SU-DHL-6 (cell line): ENCODE data around the gene SLC7A9.

Source experiments
- H2AFZ ChIP-seq: fragments of 200-600 bp; sonication (generic); 2 replicates; pipeline ENCODE4 v1.6.1; 2014; ENCODE audit warnings: low read depth, mild to moderate bottlenecking, moderate library complexity, mixed read lengths, antibody characterized with exemption, low read length; ENCODE audit not compliant: severe bottlenecking
- H3F3A ChIP-seq: fragments of 200-600 bp; shearing (Covaris generic); 2 replicates; pipeline ENCODE4 v1.6.0; 2016; ENCODE audit warnings: antibody characterized with exemption, mild to moderate bottlenecking; ENCODE audit not compliant: insufficient read depth
- H3K27ac ChIP-seq: fragments of 200-600 bp; sonication (generic); 2 replicates; pipeline ENCODE4 v1.5.1; 2016; ENCODE audit warnings: low read depth, mild to moderate bottlenecking, low read length, moderate library complexity, mixed read lengths
- H3K27me3 ChIP-seq: fragments of 200-600 bp; sonication (generic), shearing (Covaris generic); 2 replicates; pipeline ENCODE4 v1.6.0; 2014; ENCODE audit warnings: mild to moderate bottlenecking, low read length
- H3K36me3 ChIP-seq: fragments of 200-600 bp; sonication (generic); 2 replicates; pipeline ENCODE4 v1.6.1; 2014; ENCODE audit warnings: mild to moderate bottlenecking, low read length, mixed read lengths
- H3K4me2 ChIP-seq: fragments of 300-600, 200-600 bp; shearing (Covaris generic), sonication (generic); 2 replicates; pipeline ENCODE4 v1.6.0; 2014; ENCODE audit warnings: low read length, low read depth, mild to moderate bottlenecking; ENCODE audit not compliant: poor library complexity, severe bottlenecking
- H3K4me3 ChIP-seq: fragments of 200-600 bp; sonication (generic); 2 replicates; pipeline ENCODE4 v1.5.1; 2014; ENCODE audit warnings: antibody characterized with exemption, low read length, mild to moderate bottlenecking, mixed read lengths; ENCODE audit not compliant: insufficient read depth, poor library complexity, severe bottlenecking
- H3K79me2 ChIP-seq: fragments of 200-600 bp; sonication (generic); 2 replicates; pipeline ENCODE4 v1.6.1; 2014; ENCODE audit warnings: mild to moderate bottlenecking, low read length, moderate library complexity; ENCODE audit not compliant: insufficient read depth
- H3K9ac ChIP-seq: fragments of 200-600 bp; sonication (generic); 2 replicates; pipeline ENCODE4 v1.7.0; 2014; ENCODE audit warnings: mild to moderate bottlenecking, low read length
- H3K9me2 ChIP-seq: fragments of 200-600 bp; sonication (generic); replicated peaks from 2 replicates; pipeline ENCODE4 v1.6.1; 2014; ENCODE audit warnings: low read length; ENCODE audit not compliant: insufficient read depth
- H3K9me3 ChIP-seq: fragments of 200-600 bp; sonication (generic); 2 replicates; pipeline ENCODE4 v1.6.1; 2014; ENCODE audit warnings: low read length, mixed read lengths; ENCODE audit not compliant: insufficient read depth
- H4K20me1 ChIP-seq: fragments of 200-600 bp; sonication (generic); 2 replicates; pipeline ENCODE4 v1.6.1; 2014; ENCODE audit warnings: low read depth, mild to moderate bottlenecking, antibody characterized with exemption, low read length, moderate library complexity, mixed read lengths
- EZH2phosphoT487 ChIP-seq: fragments of 200-600 bp; sonication (generic), shearing (Covaris generic); conservative IDR thresholded peaks from 2 replicates; pipeline ENCODE4 v1.6.1; 2018; ENCODE audit warnings: mild to moderate bottlenecking, antibody characterized with exemption, low read length, moderate library complexity, mixed read lengths
- TF ChIP-seq, protein P1 (sequence below): fragments of 200-600 bp; sonication (generic); IDR thresholded peaks from one replicate; pipeline ENCODE4 v1.5.1; 2017; ENCODE audit warnings: antibody characterized with exemption, mild to moderate bottlenecking, low read length, moderate library complexity; ENCODE audit not compliant: insufficient read depth, poor library complexity, severe bottlenecking

SLC7A9 gene

DNA sequence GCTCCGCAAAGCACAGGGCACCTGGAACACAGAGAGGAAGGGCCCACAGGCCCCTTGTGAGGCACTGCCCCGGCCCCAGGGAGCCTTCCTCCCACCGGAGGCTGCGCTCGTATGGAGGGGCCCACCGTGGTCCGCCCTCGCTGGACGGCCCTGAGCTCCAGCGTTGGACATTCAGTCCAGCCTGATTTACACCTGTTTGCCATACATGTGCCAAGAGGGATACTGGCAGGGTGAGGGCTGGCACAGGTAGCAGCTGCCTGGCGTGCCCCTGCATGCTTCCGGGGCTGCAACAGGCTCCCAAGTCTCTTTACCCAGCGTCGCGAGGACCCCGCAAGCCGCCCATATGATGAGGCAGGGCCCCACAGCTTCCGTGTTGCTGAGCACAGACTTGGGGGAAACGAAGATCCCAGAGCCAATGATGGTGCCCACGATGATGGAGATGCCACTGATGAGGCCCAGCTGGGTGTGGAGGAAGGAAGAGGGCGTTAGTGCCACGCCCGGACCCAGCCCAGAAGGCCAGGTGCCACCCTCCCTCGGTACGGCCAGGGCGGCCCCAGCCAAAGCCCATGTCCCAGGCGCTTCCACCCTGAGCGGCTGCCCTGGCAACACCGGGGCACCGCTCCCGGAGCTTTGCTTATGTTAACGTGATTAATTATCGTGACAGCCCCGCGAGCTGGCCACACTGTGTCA, 5.1 kb downstream of the SLC7A9 start:
- no peaks in the 10 kb centered on the region for H3F3A ChIP-seq
- H3K36me3 ChIP-seq, result no peaks in the 10 kb centered on the region
- H3K9me2 ChIP-seq, result no peaks in the 10 kb centered on the region
- no peak overlapping the region for H2AFZ ChIP-seq
- no peak overlapping the region for H3K4me3 ChIP-seq
- no peaks in the 10 kb centered on the region for H3K9me3 ChIP-seq
- H3K27me3 ChIP-seq, result no peaks in the 10 kb centered on the region
- no peak overlapping the region for H3K9ac ChIP-seq
- no peak for TF ChIP-seq EZH2phosphoT487
- TF ChIP-seq, protein P1, sequence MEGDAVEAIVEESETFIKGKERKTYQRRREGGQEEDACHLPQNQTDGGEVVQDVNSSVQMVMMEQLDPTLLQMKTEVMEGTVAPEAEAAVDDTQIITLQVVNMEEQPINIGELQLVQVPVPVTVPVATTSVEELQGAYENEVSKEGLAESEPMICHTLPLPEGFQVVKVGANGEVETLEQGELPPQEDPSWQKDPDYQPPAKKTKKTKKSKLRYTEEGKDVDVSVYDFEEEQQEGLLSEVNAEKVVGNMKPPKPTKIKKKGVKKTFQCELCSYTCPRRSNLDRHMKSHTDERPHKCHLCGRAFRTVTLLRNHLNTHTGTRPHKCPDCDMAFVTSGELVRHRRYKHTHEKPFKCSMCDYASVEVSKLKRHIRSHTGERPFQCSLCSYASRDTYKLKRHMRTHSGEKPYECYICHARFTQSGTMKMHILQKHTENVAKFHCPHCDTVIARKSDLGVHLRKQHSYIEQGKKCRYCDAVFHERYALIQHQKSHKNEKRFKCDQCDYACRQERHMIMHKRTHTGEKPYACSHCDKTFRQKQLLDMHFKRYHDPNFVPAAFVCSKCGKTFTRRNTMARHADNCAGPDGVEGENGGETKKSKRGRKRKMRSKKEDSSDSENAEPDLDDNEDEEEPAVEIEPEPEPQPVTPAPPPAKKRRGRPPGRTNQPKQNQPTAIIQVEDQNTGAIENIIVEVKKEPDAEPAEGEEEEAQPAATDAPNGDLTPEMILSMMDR, result no peak
- no peak overlapping the region for H3K4me2 ChIP-seq
- H3K79me2 ChIP-seq, result no peaks in the 10 kb centered on the region
- no peaks in the 10 kb centered on the region for H4K20me1 ChIP-seq
- no peak overlapping the region for H3K27ac ChIP-seq

DNA sequence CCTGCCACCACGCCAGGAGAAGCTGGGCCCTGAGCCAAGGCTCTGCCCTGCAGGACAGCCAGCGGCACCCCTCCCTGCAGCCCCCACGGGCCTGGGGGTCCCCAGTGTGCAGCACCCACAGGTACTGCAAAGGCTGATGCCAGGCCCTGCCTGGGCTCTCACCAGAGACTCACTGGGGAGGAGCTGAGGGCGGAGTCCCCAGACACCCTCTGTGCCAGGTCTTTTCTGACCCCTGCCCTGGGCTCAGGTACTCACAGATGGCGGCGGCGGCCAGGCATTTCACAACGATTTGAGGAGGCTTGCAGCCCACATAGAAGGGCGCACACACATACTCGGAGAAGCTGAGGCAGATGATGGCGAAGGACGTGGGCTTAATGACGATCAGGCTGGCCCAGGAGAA, 5.7 kb downstream of the SLC7A9 start:
- Histone ChIP-seq H3K79me2 (no peaks in the 10 kb centered on the region), H2AFZ (no peak overlapping the region), H3K27ac (no peak overlapping the region), H3K9me3 (no peaks in the 10 kb centered on the region), H3K9ac (no peak overlapping the region), H3K4me3 (no peak overlapping the region), H3K4me2 (no peak overlapping the region), H3K9me2 (no peaks in the 10 kb centered on the region), H3F3A (no peaks in the 10 kb centered on the region), H3K27me3 (no peaks in the 10 kb centered on the region), H3K36me3 (no peaks in the 10 kb centered on the region), H4K20me1 (no peaks in the 10 kb centered on the region)
- TF ChIP-seq, protein P1, result no peak
- TF ChIP-seq EZH2phosphoT487, result no peak

DNA sequence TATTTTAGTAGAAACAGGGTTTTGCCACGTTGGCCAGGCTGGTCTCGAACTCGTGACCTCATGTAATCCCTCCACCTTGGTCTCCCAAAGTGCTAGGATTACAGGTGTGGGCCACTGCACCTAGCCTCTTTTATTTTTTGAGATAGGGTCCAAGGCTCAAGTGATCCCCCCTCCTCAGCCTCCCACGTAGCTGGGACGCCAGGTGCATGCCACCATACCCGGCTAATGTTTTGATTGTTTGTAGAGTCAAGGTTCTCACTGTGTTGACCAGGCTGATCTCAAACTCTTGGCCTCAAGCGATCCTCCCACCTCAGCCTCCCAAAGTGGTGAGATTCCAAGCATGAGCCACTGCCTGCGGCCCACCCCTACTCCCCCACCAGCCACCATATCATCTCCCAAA, 6.3 kb downstream of the SLC7A9 start:
- no peaks in the 10 kb centered on the region for H4K20me1 ChIP-seq
- no peaks in the 10 kb centered on the region for H3K79me2 ChIP-seq
- no peaks in the 10 kb centered on the region for H3K36me3 ChIP-seq
- H3F3A ChIP-seq, result no peaks in the 10 kb centered on the region
- TF ChIP-seq, protein P1, result no peak
- no peak for TF ChIP-seq EZH2phosphoT487
- H3K4me2 ChIP-seq, result no peak overlapping the region
- no peaks in the 10 kb centered on the region for H3K9me3 ChIP-seq
- no peak overlapping the region for H3K27ac ChIP-seq
- no peaks in the 10 kb centered on the region for H3K27me3 ChIP-seq
- H3K9ac ChIP-seq, result no peak overlapping the region
- no peaks in the 10 kb centered on the region for H3K9me2 ChIP-seq
- H3K4me3 ChIP-seq, result no peak overlapping the region
- no peak overlapping the region for H2AFZ ChIP-seq
